ENCODE measurements around the gene ANKRD31.

DNA sequence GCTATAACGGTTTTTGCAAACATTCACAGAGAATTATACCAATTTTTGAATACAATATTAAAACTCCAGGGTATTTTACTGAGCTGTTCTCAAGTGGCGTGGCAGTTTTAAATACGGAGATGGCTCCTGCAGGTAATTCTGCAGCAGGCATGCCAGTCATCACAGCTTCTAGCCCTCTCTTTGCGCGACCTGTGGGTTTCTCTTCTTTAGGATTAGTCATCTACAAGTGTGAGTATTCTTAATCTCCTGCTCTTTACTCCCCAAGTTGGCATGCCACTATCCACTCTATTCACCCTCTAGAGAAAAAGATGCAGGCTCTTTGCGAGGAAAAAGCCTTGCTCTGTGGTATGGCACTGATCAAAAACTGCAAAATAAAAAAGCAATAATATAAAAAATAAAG, 43.9 kb downstream of the ANKRD31 start:
- TF ChIP-seq POLR2A (IDR thresholded peaks at IDR 0.05; ENCODE audit: low read depth) (no peak), POLR2AphosphoS5 (IDR thresholded peaks at IDR 0.05) (no peak)
- TF ChIP-seq, protein P1, sequence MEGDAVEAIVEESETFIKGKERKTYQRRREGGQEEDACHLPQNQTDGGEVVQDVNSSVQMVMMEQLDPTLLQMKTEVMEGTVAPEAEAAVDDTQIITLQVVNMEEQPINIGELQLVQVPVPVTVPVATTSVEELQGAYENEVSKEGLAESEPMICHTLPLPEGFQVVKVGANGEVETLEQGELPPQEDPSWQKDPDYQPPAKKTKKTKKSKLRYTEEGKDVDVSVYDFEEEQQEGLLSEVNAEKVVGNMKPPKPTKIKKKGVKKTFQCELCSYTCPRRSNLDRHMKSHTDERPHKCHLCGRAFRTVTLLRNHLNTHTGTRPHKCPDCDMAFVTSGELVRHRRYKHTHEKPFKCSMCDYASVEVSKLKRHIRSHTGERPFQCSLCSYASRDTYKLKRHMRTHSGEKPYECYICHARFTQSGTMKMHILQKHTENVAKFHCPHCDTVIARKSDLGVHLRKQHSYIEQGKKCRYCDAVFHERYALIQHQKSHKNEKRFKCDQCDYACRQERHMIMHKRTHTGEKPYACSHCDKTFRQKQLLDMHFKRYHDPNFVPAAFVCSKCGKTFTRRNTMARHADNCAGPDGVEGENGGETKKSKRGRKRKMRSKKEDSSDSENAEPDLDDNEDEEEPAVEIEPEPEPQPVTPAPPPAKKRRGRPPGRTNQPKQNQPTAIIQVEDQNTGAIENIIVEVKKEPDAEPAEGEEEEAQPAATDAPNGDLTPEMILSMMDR (IDR thresholded peaks at IDR 0.05) = no peak

All from esophagus muscularis mucosa (tissue), 3 donors.